SK-N-SH treated with all-trans-retinoic acid at 6 μM for 48 hours (cell line): ENCODE data around the gene CACNA1G.

Source experiments
- ATAC-seq: fragments of 200-7000 bp; cut with Tn5 transposase; 3 replicates; pipeline ENCODE4 v1.9.1; 2020; ENCODE audit warnings: mild to moderate bottlenecking, moderate library complexity
- ARNTL ChIP-seq: fragments of 450-650 bp; formaldehyde crosslinking; IDR thresholded peaks from 2 replicates; pipeline ENCODE4 v1.5.0; 2020; ENCODE audit warnings: low read depth, mild to moderate bottlenecking, moderate library complexity, borderline replicate concordance
- CSDC2 ChIP-seq: fragments of 250-450 bp; sonication (Bioruptor Pico); IDR thresholded peaks from 2 replicates; pipeline ENCODE4 v1.5.0; 2020; ENCODE audit warnings: mild to moderate bottlenecking, moderate library complexity
- GLIS3 ChIP-seq: fragments of 250-450 bp; sonication (Bioruptor Pico); IDR thresholded peaks from 2 replicates; pipeline ENCODE4 v1.5.0; 2020; ENCODE audit warnings: mild to moderate bottlenecking, moderate library complexity
- ISL1 ChIP-seq: fragments of 250-450 bp; sonication (Bioruptor Pico); IDR thresholded peaks from 2 replicates; pipeline ENCODE4 v2.1.2; 2022; ENCODE audit warnings: mild to moderate bottlenecking, moderate library complexity
- RARB ChIP-seq: fragments of 250-450 bp; sonication (Bioruptor Pico); IDR thresholded peaks from 2 replicates; pipeline ENCODE4 v1.8.0; 2021; ENCODE audit warnings: mild to moderate bottlenecking, moderate library complexity
- SNAI2 ChIP-seq: fragments of 250-450 bp; sonication (Bioruptor Pico); IDR thresholded peaks from 2 replicates; pipeline ENCODE4 v1.5.0; 2020; ENCODE audit warnings: mild to moderate bottlenecking, moderate library complexity
- TCF4 ChIP-seq: fragments of 250-450 bp; sonication (Bioruptor Pico); IDR thresholded peaks from 2 replicates; pipeline ENCODE4 v1.8.0; 2021; ENCODE audit warnings: mild to moderate bottlenecking, moderate library complexity, borderline replicate concordance
- ZFP3 ChIP-seq: fragments of 250-450 bp; sonication (Bioruptor Pico); IDR thresholded peaks from 2 replicates; pipeline ENCODE4 v1.5.0; 2020; ENCODE audit warnings: mild to moderate bottlenecking, moderate library complexity
- ZNF565 ChIP-seq: fragments of 450-650 bp; formaldehyde crosslinking; conservative IDR thresholded peaks from 2 replicates; pipeline ENCODE4 v1.5.0; 2020; ENCODE audit warnings: low read depth, mild to moderate bottlenecking, moderate library complexity
- ZNF70 ChIP-seq: fragments of 450-650 bp; formaldehyde crosslinking; IDR thresholded peaks from 2 replicates; pipeline ENCODE4 v1.5.0; 2020; ENCODE audit warnings: mild to moderate bottlenecking, moderate library complexity
- TF ChIP-seq, protein P1 (sequence below): fragments of 250-450 bp; sonication (Bioruptor Pico); IDR thresholded peaks from 2 replicates; pipeline ENCODE4 v1.8.0; 2021; ENCODE audit warnings: low read depth, mild to moderate bottlenecking, moderate library complexity, borderline replicate concordance
- TF ChIP-seq, protein P2 (sequence below): fragments of 250-450 bp; sonication (Bioruptor Pico); IDR thresholded peaks from 2 replicates; pipeline ENCODE4 v1.5.1; 2020; ENCODE audit warnings: low read depth, mild to moderate bottlenecking, moderate library complexity

CACNA1G gene

GRCh38 chr17:50640686-50641351, 80.3 kb downstream of the CACNA1G start:
- no peak for ATAC-seq

GRCh38 chr17:50641357-50641756, 80.8 kb downstream of the CACNA1G start:
- no peak for ATAC-seq
- TF ChIP-seq ZFP3 (CRISPR knock-in tag) (no peak), ARNTL (CRISPR knock-in tag) (no peak)

More at GRCh38 chr17:50640686-50641351, 80.3 kb downstream of the CACNA1G start:
- TF ChIP-seq, protein P1, sequence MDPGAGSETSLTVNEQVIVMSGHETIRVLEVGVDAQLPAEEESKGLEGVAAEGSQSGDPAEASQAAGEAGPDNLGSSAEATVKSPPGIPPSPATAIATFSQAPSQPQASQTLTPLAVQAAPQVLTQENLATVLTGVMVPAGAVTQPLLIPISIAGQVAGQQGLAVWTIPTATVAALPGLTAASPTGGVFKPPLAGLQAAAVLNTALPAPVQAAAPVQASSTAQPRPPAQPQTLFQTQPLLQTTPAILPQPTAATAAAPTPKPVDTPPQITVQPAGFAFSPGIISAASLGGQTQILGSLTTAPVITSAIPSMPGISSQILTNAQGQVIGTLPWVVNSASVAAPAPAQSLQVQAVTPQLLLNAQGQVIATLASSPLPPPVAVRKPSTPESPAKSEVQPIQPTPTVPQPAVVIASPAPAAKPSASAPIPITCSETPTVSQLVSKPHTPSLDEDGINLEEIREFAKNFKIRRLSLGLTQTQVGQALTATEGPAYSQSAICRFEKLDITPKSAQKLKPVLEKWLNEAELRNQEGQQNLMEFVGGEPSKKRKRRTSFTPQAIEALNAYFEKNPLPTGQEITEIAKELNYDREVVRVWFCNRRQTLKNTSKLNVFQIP (CRISPR knock-in tag) = no peak
- TF ChIP-seq ZNF565 (CRISPR knock-in tag) = no peak
- TF ChIP-seq ZFP3 (CRISPR knock-in tag) = no peak
- no peak for TF ChIP-seq RARB

DNA sequence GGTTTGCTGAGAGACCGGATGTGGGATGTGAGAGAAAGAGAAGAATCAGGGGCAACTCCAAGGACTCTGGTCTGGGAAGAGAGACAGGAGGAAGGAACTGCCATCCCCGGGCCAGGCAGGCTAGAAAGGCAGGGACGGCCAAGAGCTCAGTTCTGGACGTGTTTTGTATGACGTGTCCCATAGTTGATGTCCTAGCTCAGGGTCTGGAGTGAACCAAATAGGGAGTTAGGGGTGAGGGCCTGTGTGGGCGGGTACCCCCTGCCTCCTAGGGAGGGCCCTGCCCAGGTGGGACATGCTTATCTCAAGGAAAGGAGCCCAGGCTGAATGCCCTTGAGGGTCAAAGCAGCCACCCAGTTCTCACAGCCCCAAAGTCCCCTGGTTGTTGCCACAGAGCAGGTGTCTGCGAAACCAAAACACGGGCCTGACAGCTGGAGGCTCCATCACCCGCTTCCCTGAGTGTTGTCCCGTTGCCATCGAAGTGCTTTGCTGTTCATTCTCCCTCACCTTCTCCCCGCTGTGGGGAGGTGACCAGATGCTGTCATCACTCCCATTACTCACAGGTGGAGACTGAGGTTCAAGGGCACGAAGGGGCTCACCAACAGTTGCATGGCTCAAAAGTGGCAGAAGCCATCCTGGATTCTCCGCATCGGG, 81.7 kb downstream of the CACNA1G start:
- no peak for ATAC-seq
- TF ChIP-seq TCF4 (no peak), CSDC2 (CRISPR knock-in tag) (no peak)
- TF ChIP-seq, all 23 proteins: peak for 0

DNA sequence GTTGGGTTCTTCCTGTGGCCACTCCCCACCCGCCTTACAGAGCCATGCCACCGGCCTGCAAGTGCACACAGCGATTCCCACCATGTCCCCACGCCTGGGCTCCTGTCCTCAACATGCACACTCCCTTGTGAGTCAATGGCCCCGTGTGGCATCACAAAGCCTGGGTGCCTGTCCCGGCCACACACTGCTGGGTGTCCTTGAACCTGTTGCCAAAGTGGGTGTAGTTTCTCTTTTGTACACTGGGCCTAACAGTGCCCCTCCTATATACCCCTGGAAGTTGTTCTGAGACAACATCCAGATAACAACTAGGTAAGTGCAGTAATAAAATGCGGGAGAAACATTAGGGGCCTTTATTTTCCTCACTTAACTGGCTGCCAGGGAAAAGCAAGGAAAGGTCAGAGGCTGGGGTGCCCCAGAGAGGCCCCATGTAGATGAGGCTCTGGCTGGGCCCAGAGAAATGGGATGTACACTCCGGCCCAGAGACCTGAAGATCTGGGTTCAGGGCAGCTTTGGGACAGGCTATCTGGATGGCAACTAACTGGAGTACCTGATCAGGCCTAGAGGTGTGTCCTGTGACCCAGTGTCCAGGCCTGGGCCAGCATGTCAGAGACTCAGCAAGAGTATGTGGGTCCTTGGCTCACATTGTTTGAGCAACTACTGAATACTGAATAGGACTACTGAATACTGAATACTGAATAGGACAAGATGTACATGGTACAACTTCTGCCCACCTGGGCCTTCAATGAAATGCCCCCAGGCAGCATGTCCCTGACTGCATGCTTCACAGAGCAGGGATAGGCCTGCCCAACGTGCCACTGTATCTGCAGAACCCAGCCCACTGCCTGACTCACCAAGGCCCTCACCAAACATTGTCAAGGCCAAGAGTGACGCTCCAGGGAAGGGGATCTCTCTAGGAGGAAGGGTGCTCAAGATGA, 82.5 kb downstream of the CACNA1G start:
- ATAC-seq = no peak
- TF ChIP-seq, protein P2, sequence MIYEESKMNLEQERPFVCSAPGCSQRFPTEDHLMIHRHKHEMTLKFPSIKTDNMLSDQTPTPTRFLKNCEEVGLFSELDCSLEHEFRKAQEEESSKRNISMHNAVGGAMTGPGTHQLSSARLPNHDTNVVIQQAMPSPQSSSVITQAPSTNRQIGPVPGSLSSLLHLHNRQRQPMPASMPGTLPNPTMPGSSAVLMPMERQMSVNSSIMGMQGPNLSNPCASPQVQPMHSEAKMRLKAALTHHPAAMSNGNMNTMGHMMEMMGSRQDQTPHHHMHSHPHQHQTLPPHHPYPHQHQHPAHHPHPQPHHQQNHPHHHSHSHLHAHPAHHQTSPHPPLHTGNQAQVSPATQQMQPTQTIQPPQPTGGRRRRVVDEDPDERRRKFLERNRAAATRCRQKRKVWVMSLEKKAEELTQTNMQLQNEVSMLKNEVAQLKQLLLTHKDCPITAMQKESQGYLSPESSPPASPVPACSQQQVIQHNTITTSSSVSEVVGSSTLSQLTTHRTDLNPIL (CRISPR knock-in tag) = no peak

DNA sequence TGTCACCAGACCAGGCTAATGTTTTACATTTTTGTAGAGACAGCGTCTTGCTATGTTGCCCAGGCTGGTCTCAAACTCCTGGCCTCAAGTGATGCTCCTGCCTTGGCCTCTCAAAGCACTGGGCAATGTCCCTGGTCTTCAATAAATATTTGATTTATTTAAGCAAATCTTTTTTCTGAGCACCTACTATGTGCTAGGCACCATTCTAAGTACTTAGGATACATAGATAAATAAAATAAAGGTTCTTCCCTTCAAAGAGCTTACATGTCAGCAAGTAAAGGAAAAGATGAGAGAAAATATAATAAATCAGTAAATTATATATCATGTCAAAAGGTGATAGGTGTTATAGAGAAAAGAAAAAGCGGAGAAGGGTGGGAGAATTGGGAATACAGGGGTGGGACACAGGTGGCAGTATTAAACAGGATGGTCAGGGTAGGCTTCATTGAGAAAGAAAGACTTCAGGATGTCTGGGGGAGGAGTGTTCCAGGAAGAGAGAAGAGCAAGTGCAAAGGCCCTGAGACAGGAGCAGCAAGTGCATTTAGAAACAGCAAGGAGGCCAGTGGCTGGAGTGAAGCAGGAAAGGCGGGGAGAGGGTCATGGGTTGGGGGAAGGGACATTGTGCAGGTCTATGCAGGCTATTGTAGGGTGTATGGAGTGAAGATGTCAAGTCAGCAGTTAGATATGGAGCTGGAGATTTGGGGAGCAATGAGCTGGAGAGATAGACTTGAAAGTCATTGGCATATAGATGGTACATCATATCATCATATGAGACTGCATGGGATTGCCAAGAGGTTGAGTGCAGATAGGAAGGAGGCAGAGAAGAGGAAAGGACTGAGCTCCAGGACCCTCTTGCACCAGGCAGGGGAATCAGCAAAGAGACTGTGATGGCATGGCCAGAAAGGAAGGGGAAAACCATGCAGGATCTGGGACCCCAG, 85.5 kb downstream of the CACNA1G start:
- ATAC-seq = no peak
- TF ChIP-seq ISL1 (no peak), RARB (no peak), ZNF565 (CRISPR knock-in tag) (no peak), SNAI2 (no peak), GLIS3 (no peak)
- TF ChIP-seq, protein P1 (CRISPR knock-in tag) = no peak
- TF ChIP-seq, all 23 proteins: peak for 0

GRCh38 chr17:50647187-50647586, 86.7 kb downstream of the CACNA1G start:
- no peak for ATAC-seq
- TF ChIP-seq, protein P1 (CRISPR knock-in tag) = no peak
- no peak for TF ChIP-seq TCF4
- no peak for TF ChIP-seq RARB
- no peak for TF ChIP-seq ZNF70
- TF ChIP-seq, all 23 proteins: peak for 0
